GM12801 (cell line): Measurements from ENCODE around the gene A2ML1.

Source experiments
- TF ChIP-seq, protein P1 (sequence below): IDR thresholded peaks from one replicate; pipeline ENCODE4 v1.5.1; 2011; ENCODE audit warnings: control low read depth; ENCODE audit not compliant: insufficient read length; ENCODE audit errors: extremely low read depth

The A2ML1 gene

DNA sequence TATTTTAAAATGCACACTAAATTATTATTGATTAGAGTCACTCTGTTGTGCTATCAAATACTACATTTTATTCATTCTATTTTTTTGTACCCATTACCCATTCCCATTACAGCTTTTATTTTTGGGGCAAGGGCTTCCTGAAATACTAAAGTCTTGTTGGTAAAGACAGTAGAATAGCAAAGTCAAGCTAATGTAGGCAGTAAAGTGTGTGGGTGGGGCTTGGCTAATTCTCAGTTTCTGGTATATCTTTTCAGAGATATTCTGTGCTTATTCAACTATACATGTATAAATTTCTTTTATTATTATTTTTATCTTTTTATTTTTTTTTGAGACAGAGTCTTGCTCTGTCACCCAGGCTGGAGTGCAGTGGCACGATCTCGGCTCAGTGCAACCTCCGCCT, 69.6 kb downstream of the A2ML1 start:
- TF ChIP-seq, protein P1, sequence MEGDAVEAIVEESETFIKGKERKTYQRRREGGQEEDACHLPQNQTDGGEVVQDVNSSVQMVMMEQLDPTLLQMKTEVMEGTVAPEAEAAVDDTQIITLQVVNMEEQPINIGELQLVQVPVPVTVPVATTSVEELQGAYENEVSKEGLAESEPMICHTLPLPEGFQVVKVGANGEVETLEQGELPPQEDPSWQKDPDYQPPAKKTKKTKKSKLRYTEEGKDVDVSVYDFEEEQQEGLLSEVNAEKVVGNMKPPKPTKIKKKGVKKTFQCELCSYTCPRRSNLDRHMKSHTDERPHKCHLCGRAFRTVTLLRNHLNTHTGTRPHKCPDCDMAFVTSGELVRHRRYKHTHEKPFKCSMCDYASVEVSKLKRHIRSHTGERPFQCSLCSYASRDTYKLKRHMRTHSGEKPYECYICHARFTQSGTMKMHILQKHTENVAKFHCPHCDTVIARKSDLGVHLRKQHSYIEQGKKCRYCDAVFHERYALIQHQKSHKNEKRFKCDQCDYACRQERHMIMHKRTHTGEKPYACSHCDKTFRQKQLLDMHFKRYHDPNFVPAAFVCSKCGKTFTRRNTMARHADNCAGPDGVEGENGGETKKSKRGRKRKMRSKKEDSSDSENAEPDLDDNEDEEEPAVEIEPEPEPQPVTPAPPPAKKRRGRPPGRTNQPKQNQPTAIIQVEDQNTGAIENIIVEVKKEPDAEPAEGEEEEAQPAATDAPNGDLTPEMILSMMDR, result no peak

DNA sequence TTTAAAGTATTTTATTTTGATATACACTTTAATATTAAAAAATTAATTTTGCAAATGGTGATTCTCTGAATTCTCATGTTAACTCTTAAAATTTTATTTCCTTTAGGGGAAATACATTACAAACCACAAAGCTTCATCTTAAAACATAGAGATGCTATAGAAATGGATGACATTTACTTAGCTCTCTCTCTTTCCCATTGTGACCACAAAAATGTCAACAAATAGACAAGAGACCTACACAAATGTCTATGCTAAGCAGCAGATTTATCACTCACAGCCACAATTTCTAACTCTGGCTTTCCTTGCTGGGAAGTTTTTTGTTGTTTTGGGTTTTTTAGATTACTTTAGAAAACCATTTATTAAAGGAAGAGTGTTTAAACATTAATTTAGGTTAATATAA, 72.0 kb downstream of the A2ML1 start:
- TF ChIP-seq, protein P1, result no peak

GRCh38 chr12:8894986-8895385, 72.6 kb downstream of the A2ML1 start:
- TF ChIP-seq, protein P1, result no peak

- TF ChIP-seq, protein P1, result no peak
Measured at GRCh38 chr12:8897081-8897480, 74.7 kb downstream of the A2ML1 start.

- TF ChIP-seq, protein P1, result no peak
Measured at GRCh38 chr12:8899830-8900229, 77.4 kb downstream of the A2ML1 start.

DNA sequence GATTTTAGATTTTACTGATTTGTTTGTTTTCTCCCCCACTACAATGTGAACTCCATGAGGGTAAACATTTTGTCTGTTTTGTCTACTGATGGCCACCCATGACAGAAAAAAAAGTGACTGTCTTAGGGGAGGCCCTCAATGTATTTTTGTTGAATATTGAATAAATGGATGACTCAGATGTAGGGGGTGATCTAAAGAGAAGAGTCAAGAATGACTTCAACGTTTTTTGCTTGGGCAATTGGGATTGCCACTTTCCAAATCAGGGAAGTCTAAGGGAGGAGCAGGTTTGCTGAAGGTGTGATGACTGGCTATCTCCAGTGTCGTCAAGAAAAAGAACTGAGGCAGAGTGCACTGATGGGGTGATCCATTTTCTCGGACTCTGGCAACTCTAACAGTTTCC, 81.2 kb downstream of the A2ML1 start:
- TF ChIP-seq, protein P1, result no peak

GRCh38 chr12:8904665-8905064, 82.2 kb downstream of the A2ML1 start:
- TF ChIP-seq, protein P1, result no peak

- TF ChIP-seq, protein P1, result no peak
Measured at GRCh38 chr12:8905546-8905945, 83.1 kb downstream of the A2ML1 start.
